Vagina (tissue), 2 donors: ENCODE data around the gene VPS8. TPM values are rescaled to one million over a fixed set of nuclear protein-coding genes. Genes with fewer than 3 reads are reported as not detected.

Source experiments
- DNase-seq, 2 donors: peaks; one replicate each; pipeline ENCODE4 v3.0.0-alpha.2; 2017; ENCODE audit errors: extremely low spot score in 2 of 2
- H3K27ac ChIP-seq: fragments of 200-600 bp; sonication (generic); one replicate; pipeline ENCODE4 v1.5.1; 2019
- H3K27me3 ChIP-seq: fragments of 200-600 bp; sonication (generic); one replicate; pipeline ENCODE4 v1.5.1; 2019
- H3K36me3 ChIP-seq, 2 donors: fragments of 200-600 bp; sonication (generic); one replicate each; pipeline ENCODE4 v1.5.1; 2017 to 2019
- H3K4me1 ChIP-seq: fragments of 200-600 bp; sonication (generic); one replicate; pipeline ENCODE4 v1.5.1; 2019
- H3K4me3 ChIP-seq, 2 donors: fragments of 200-600 bp; sonication (generic); 1 replicate in 1 of 2; 2 replicates in 1 of 2; pipeline ENCODE4 v1.5.1; 2016 to 2019
- H3K9me3 ChIP-seq: fragments of 200-600 bp; sonication (generic); one replicate; pipeline ENCODE4 v1.5.1; 2019
- CTCF ChIP-seq, 3 experiments: fragments of 450-650 bp in 2 of 3; fragments of 200-600 bp in 1 of 3; sonication (generic) in 1 of 3; IDR thresholded peaks; one replicate each; pipeline ENCODE4 v1.5.1; 2017 to 2019; ENCODE audit warnings: antibody characterized with exemption in 3 of 3, mild to moderate bottlenecking in 2 of 3, moderate library complexity in 2 of 3
- POLR2A ChIP-seq, 2 donors: fragments of 450-650 bp; IDR thresholded peaks; one replicate each; pipeline ENCODE4 v1.6.1; 2017; ENCODE audit warnings: antibody characterized with exemption in 2 of 2, mild to moderate bottlenecking in 2 of 2, moderate library complexity in 2 of 2
- POLR2AphosphoS5 ChIP-seq, 2 donors: sonication (generic); formaldehyde crosslinking; IDR thresholded peaks; one replicate each; pipeline ENCODE4 v1.9.0; 2017; ENCODE audit warnings: antibody characterized with exemption in 2 of 2, mild to moderate bottlenecking in 2 of 2, low read depth in 1 of 2; ENCODE audit not compliant: insufficient read depth in 1 of 2
- intact Hi-C: fragments of 100-400 bp; cut with DNase I; formaldehyde crosslinking; loops from one replicate; pipeline ENCODE4 v1.15.1; 2023
- total RNA-seq: library from RNA; depleted of rRNA; stranded (reverse); fragments of >200 nt; gene quantifications from one replicate; pipeline ENCODE4 v1.2.3, GENCODE V29; 2016

Gene VPS8
- total RNA-seq, 1 donor from 2014 or later: 52.3 TPM

- Histone ChIP-seq H3K36me3 (no peaks in the 10 kb centered on the region), H3K9me3 (no peaks in the 10 kb centered on the region), H3K4me3 (no peak overlapping the region), H3K4me1 (no peaks in the 10 kb centered on the region), H3K27ac (no peak overlapping the region), H3K27me3 (no peaks in the 10 kb centered on the region)
- TF ChIP-seq POLR2AphosphoS5 (IDR thresholded peaks at IDR 0.05; ENCODE audit: insufficient read depth in 1 of 2, low read depth in 1 of 2) (no peak), POLR2A (IDR thresholded peaks at IDR 0.05) (no peak), CTCF (IDR thresholded peaks at IDR 0.05) (no peak)
- intact Hi-C loops: no loop called here
- DNase-seq: no peak
Observed at GRCh38 chr3:184822654-184823053, 10.7 kb downstream of the VPS8 start.

GRCh38 chr3:184823990-184824389, 12.0 kb downstream of the VPS8 start:
- no peaks in the 10 kb centered on the region for H3K9me3 ChIP-seq
- no peaks in the 10 kb centered on the region for H3K36me3 ChIP-seq
- H3K27me3 ChIP-seq: no peaks in the 10 kb centered on the region
- no peak overlapping the region for H3K4me3 ChIP-seq
- no peak for TF ChIP-seq POLR2A (IDR thresholded peaks at IDR 0.05)
- no peak for TF ChIP-seq POLR2AphosphoS5 (IDR thresholded peaks at IDR 0.05; ENCODE audit: insufficient read depth in 1 of 2, low read depth in 1 of 2)
- TF ChIP-seq CTCF (IDR thresholded peaks at IDR 0.05): no peak
- intact Hi-C loops: no loop called here
- H3K4me1 ChIP-seq: no peaks in the 10 kb centered on the region
- H3K27ac ChIP-seq: no peak overlapping the region
- DNase-seq: no peak

- no peaks in the 10 kb centered on the region for H3K4me1 ChIP-seq
- no peaks in the 10 kb centered on the region for H3K27me3 ChIP-seq
- H3K4me3 ChIP-seq: no peak overlapping the region
- DNase-seq: no peak
- intact Hi-C loops: no loop called here
- H3K27ac ChIP-seq: no peak overlapping the region
- no peaks in the 10 kb centered on the region for H3K9me3 ChIP-seq
- no peaks in the 10 kb centered on the region for H3K36me3 ChIP-seq
- TF ChIP-seq POLR2A (IDR thresholded peaks at IDR 0.05) (no peak), POLR2AphosphoS5 (IDR thresholded peaks at IDR 0.05; ENCODE audit: insufficient read depth in 1 of 2, low read depth in 1 of 2) (no peak), CTCF (IDR thresholded peaks at IDR 0.05) (no peak)
Observed at GRCh38 chr3:184825121-184825820, 13.3 kb downstream of the VPS8 start.

- Histone ChIP-seq H3K4me3 (no peak overlapping the region), H3K9me3 (no peaks in the 10 kb centered on the region), H3K27me3 (no peaks in the 10 kb centered on the region), H3K36me3 (no peaks in the 10 kb centered on the region), H3K4me1 (no peaks in the 10 kb centered on the region), H3K27ac (no peak overlapping the region)
- intact Hi-C loops: no loop called here
- TF ChIP-seq CTCF (IDR thresholded peaks at IDR 0.05) (no peak), POLR2AphosphoS5 (IDR thresholded peaks at IDR 0.05; ENCODE audit: insufficient read depth in 1 of 2, low read depth in 1 of 2) (no peak), POLR2A (IDR thresholded peaks at IDR 0.05) (no peak)
- no peak for DNase-seq
Observed at GRCh38 chr3:184827572-184827971, 15.6 kb downstream of the VPS8 start.

- Histone ChIP-seq H3K36me3 (peaks cover 0 to 21% of the 10 kb centered on the region in 2 donors), H3K27me3 (no peaks in the 10 kb centered on the region), H3K27ac (no peak overlapping the region), H3K9me3 (no peaks in the 10 kb centered on the region), H3K4me1 (no peaks in the 10 kb centered on the region), H3K4me3 (no peak overlapping the region)
- no peak for DNase-seq
- intact Hi-C loops: no loop called here
- TF ChIP-seq POLR2A (IDR thresholded peaks at IDR 0.05): no peak
- no peak for TF ChIP-seq POLR2AphosphoS5 (IDR thresholded peaks at IDR 0.05; ENCODE audit: insufficient read depth in 1 of 2, low read depth in 1 of 2)
- no peak for TF ChIP-seq CTCF (IDR thresholded peaks at IDR 0.05)
Observed at GRCh38 chr3:184832044-184832443, 20.1 kb downstream of the VPS8 start.
